ENCODE measurements around the gene GLUL.
"Not testable (repeated sequence)": the region's sequence is repeated elsewhere in the genome, so short reads cannot be mapped to it uniquely, and the experiment has no call there.

Gene GLUL

DNA sequence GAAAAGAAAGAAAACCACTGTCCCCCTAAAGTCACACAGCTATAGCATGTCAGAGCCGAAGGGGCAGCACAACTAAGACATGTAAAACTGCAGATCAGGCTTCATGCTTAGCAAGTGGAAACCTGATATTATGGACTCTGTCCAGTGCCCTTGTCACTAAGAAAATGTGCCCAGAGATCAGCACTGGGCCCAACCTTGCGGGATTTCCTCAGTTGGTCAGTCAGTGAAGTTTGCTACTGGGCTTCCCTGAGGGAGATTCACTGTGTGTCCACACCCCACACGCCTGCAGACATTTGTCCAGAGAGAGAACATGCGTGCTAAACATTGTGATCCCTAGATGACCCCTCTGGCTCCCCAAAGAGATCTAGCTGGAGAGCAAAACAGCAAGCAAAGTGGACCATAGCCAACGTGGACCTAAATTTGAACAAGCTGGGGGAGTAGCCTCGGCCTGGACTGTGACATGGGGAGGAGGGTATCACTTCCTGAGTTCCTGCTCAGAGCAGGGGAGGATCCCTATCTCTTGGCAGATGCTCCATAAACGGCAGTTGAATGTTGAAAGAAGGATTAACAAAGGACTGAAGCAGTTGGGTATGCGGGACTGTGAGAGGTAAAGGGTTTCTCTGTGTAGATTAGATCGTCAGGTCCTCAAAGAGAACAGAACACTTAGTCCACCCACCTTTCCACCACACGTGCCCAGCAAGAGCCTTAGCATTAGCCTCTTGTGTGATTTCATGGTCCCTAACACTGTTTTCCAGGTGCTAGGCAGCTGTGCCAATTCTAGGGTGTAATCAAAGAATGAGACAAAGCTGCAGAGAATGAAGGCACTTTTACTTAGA is 53.6 kb downstream of the GLUL start:
- H3K4me3 ChIP-seq (ENCODE audit: low read length) = peak overlapping the region; percentile 25
- H3K27me3 ChIP-seq (replicated peaks; ENCODE audit: control insufficient read depth, insufficient read depth, low read length) = peaks cover 8% of the 10 kb centered on the region
- no peaks in the 10 kb centered on the region for H3K9me3 ChIP-seq (ENCODE audit: control insufficient read depth, low read length)
- H3K9ac ChIP-seq (ENCODE audit: low read length) = no peak overlapping the region
- DNase-seq (ENCODE audit: low read depth) = no peak
- peaks cover 27% of the 10 kb centered on the region for H3K4me1 ChIP-seq (ENCODE audit: control insufficient read depth, insufficient read depth, low read length)
- H3K36me3 ChIP-seq (ENCODE audit: control insufficient read depth, insufficient read depth, low read length, severe bottlenecking) = no peaks in the 10 kb centered on the region

- H3K9me3 ChIP-seq (ENCODE audit: control insufficient read depth, low read length) = no peaks in the 10 kb centered on the region
- H3K9ac ChIP-seq (ENCODE audit: low read length) = no peak overlapping the region
- H3K27me3 ChIP-seq (replicated peaks; ENCODE audit: control insufficient read depth, insufficient read depth, low read length) = peaks cover 8% of the 10 kb centered on the region
- H3K4me1 ChIP-seq (ENCODE audit: control insufficient read depth, insufficient read depth, low read length) = peaks cover 25% of the 10 kb centered on the region
- no peak for DNase-seq (ENCODE audit: low read depth)
- H3K36me3 ChIP-seq (ENCODE audit: control insufficient read depth, insufficient read depth, low read length, severe bottlenecking) = no peaks in the 10 kb centered on the region
- H3K4me3 ChIP-seq (ENCODE audit: low read length) = no peak overlapping the region
Observed at GRCh38 chr1:182335771-182336566, 55.6 kb downstream of the GLUL start.

GRCh38 chr1:182333071-182333571 is 58.5 kb downstream of the GLUL start:
- DNase-seq (ENCODE audit: low read depth); H3K4me3 ChIP-seq (ENCODE audit: low read length); H3K27me3 ChIP-seq (replicated peaks; ENCODE audit: control insufficient read depth, insufficient read depth, low read length); H3K36me3 ChIP-seq (ENCODE audit: control insufficient read depth, insufficient read depth, low read length, severe bottlenecking); H3K9me3 ChIP-seq (ENCODE audit: control insufficient read depth, low read length); H3K9ac ChIP-seq (ENCODE audit: low read length): not testable (repeated sequence)
- H3K4me1 ChIP-seq (ENCODE audit: control insufficient read depth, insufficient read depth, low read length) = peaks cover 18% of the 10 kb centered on the region

- DNase-seq (ENCODE audit: low read depth) = no peak
Observed at GRCh38 chr1:182332261-182333060, 59.1 kb downstream of the GLUL start.

More at GRCh38 chr1:182332261-182333060, 59.1 kb downstream of the GLUL start:
- peaks cover 13% of the 10 kb centered on the region for H3K4me1 ChIP-seq (ENCODE audit: control insufficient read depth, insufficient read depth, low read length)
- no peak overlapping the region for H3K4me3 ChIP-seq (ENCODE audit: low read length)
- no peaks in the 10 kb centered on the region for H3K36me3 ChIP-seq (ENCODE audit: control insufficient read depth, insufficient read depth, low read length, severe bottlenecking)
- no peak overlapping the region for H3K9ac ChIP-seq (ENCODE audit: low read length)
- peaks cover 8% of the 10 kb centered on the region for H3K27me3 ChIP-seq (replicated peaks; ENCODE audit: control insufficient read depth, insufficient read depth, low read length)
- H3K9me3 ChIP-seq (ENCODE audit: control insufficient read depth, low read length) = no peaks in the 10 kb centered on the region

Measured in adipocyte (in vitro differentiated cells).